ENCODE results near the gene ST3GAL3. TPM values are rescaled to one million over a fixed set of nuclear protein-coding genes. Genes with fewer than 3 reads are reported as not detected.

Gene ST3GAL3
- total and polyA plus RNA-seq, 2 experiments from 2014 or later: 4.5 to 7.0 TPM

DNA sequence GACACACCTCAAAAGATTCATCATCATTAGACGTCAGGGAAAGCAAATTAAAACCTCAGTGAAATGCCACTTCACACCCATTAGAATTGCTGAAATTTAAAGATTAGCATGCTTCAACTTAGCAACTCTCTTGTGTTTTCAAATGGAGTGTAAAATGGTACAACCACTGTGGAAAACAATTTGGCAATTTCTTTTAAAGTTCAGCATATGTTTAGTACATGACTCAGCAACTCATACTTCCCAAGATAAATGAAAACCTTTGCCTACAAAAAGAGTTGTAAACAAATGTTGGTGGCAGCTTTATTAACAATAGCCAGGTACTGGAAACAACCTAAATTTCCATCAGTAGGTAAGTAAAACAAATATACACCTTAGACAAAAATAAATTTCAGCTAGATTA lies 42.7 kb downstream of the ST3GAL3 start:
- no peaks in the 10 kb centered on the region for H3K9me3 Mint-ChIP-seq
- peak overlapping the region; percentile 62; the same call in 1 of the 2 replicates for H3K27ac Mint-ChIP-seq
- no peaks in the 10 kb centered on the region for H3K36me3 ChIP-seq (ENCODE audit: insufficient read depth)
- no peaks in the 10 kb centered on the region for H4K20me1 ChIP-seq (replicated peaks; ENCODE audit: insufficient read depth)
- no peak overlapping the region for H3K4me3 Mint-ChIP-seq
- no peaks in the 10 kb centered on the region for H3F3A ChIP-seq (replicated peaks; ENCODE audit: low read depth)
- TF ChIP-seq, protein P1, sequence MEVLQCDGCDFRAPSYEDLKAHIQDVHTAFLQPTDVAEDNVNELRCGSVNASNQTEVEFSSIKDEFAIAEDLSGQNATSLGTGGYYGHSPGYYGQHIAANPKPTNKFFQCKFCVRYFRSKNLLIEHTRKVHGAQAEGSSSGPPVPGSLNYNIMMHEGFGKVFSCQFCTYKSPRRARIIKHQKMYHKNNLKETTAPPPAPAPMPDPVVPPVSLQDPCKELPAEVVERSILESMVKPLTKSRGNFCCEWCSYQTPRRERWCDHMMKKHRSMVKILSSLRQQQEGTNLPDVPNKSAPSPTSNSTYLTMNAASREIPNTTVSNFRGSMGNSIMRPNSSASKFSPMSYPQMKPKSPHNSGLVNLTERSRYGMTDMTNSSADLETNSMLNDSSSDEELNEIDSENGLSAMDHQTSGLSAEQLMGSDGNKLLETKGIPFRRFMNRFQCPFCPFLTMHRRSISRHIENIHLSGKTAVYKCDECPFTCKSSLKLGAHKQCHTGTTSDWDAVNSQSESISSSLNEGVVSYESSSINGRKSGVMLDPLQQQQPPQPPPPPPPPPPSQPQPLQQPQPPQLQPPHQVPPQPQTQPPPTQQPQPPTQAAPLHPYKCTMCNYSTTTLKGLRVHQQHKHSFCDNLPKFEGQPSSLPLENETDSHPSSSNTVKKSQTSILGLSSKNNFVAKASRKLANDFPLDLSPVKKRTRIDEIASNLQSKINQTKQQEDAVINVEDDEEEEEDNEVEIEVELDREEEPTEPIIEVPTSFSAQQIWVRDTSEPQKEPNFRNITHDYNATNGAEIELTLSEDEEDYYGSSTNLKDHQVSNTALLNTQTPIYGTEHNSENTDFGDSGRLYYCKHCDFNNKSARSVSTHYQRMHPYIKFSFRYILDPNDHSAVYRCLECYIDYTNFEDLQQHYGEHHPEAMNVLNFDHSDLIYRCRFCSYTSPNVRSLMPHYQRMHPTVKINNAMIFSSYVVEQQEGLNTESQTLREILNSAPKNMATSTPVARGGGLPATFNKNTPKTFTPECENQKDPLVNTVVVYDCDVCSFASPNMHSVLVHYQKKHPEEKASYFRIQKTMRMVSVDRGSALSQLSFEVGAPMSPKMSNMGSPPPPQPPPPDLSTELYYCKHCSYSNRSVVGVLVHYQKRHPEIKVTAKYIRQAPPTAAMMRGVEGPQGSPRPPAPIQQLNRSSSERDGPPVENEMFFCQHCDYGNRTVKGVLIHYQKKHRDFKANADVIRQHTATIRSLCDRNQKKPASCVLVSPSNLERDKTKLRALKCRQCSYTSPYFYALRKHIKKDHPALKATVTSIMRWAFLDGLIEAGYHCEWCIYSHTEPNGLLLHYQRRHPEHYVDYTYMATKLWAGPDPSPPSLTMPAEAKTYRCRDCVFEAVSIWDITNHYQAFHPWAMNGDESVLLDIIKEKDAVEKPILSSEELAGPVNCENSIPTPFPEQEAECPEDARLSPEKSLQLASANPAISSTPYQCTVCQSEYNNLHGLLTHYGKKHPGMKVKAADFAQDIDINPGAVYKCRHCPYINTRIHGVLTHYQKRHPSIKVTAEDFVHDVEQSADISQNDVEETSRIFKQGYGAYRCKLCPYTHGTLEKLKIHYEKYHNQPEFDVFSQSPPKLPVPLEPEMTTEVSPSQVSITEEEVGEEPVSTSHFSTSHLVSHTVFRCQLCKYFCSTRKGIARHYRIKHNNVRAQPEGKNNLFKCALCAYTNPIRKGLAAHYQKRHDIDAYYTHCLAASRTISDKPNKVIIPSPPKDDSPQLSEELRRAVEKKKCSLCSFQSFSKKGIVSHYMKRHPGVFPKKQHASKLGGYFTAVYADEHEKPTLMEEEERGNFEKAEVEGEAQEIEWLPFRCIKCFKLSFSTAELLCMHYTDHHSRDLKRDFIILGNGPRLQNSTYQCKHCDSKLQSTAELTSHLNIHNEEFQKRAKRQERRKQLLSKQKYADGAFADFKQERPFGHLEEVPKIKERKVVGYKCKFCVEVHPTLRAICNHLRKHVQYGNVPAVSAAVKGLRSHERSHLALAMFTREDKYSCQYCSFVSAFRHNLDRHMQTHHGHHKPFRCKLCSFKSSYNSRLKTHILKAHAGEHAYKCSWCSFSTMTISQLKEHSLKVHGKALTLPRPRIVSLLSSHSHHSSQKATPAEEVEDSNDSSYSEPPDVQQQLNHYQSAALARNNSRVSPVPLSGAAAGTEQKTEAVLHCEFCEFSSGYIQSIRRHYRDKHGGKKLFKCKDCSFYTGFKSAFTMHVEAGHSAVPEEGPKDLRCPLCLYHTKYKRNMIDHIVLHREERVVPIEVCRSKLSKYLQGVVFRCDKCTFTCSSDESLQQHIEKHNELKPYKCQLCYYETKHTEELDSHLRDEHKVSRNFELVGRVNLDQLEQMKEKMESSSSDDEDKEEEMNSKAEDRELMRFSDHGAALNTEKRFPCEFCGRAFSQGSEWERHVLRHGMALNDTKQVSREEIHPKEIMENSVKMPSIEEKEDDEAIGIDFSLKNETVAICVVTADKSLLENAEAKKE (CRISPR knock-in tag; IDR thresholded peaks at IDR 0.05): no peak
- TF ChIP-seq, protein P2, sequence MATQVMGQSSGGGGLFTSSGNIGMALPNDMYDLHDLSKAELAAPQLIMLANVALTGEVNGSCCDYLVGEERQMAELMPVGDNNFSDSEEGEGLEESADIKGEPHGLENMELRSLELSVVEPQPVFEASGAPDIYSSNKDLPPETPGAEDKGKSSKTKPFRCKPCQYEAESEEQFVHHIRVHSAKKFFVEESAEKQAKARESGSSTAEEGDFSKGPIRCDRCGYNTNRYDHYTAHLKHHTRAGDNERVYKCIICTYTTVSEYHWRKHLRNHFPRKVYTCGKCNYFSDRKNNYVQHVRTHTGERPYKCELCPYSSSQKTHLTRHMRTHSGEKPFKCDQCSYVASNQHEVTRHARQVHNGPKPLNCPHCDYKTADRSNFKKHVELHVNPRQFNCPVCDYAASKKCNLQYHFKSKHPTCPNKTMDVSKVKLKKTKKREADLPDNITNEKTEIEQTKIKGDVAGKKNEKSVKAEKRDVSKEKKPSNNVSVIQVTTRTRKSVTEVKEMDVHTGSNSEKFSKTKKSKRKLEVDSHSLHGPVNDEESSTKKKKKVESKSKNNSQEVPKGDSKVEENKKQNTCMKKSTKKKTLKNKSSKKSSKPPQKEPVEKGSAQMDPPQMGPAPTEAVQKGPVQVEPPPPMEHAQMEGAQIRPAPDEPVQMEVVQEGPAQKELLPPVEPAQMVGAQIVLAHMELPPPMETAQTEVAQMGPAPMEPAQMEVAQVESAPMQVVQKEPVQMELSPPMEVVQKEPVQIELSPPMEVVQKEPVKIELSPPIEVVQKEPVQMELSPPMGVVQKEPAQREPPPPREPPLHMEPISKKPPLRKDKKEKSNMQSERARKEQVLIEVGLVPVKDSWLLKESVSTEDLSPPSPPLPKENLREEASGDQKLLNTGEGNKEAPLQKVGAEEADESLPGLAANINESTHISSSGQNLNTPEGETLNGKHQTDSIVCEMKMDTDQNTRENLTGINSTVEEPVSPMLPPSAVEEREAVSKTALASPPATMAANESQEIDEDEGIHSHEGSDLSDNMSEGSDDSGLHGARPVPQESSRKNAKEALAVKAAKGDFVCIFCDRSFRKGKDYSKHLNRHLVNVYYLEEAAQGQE (IDR thresholded peaks at IDR 0.05; ENCODE audit: unreplicated experiment): no peak
- TF ChIP-seq EZH2 (IDR thresholded peaks at IDR 0.05; ENCODE audit: low read depth, unreplicated experiment) (no peak), STAT1 (IDR thresholded peaks at IDR 0.05; ENCODE audit: unreplicated experiment) (no peak), POLR2AphosphoS5 (IDR thresholded peaks at IDR 0.05; ENCODE audit: low read depth) (no peak), ZNF114 (CRISPR knock-in tag; IDR thresholded peaks at IDR 0.05) (no peak), EZH2phosphoT487 (IDR thresholded peaks at IDR 0.05; ENCODE audit: unreplicated experiment) (no peak), CREB1 (CRISPR knock-in tag; IDR thresholded peaks at IDR 0.05; ENCODE audit: low read depth) (no peak), ZNF331 (CRISPR knock-in tag; IDR thresholded peaks at IDR 0.05; ENCODE audit: low read depth) (no peak), JUNB (IDR thresholded peaks at IDR 0.05; ENCODE audit: unreplicated experiment) (no peak), CTCF (conservative IDR thresholded peaks at IDR 0.05; ENCODE audit: low read depth in 2 of 2) (no peak), NANOG (IDR thresholded peaks at IDR 0.05; ENCODE audit: borderline replicate concordance) (no peak)
- TF ChIP-seq, protein P3, sequence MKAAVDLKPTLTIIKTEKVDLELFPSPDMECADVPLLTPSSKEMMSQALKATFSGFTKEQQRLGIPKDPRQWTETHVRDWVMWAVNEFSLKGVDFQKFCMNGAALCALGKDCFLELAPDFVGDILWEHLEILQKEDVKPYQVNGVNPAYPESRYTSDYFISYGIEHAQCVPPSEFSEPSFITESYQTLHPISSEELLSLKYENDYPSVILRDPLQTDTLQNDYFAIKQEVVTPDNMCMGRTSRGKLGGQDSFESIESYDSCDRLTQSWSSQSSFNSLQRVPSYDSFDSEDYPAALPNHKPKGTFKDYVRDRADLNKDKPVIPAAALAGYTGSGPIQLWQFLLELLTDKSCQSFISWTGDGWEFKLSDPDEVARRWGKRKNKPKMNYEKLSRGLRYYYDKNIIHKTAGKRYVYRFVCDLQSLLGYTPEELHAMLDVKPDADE (IDR thresholded peaks at IDR 0.05): no peak
- no peaks in the 10 kb centered on the region for H3K9me2 ChIP-seq (ENCODE audit: insufficient read depth)
- no peaks in the 10 kb centered on the region for H3K27me3 Mint-ChIP-seq (ENCODE audit: insufficient read depth, low read depth, poor library complexity)
- no peaks in the 10 kb centered on the region for H3K79me2 ChIP-seq (replicated peaks; ENCODE audit: insufficient read depth)
- no peak overlapping the region for H3K4me3 ChIP-seq
- ATAC-seq: no peak
- no peak overlapping the region for H3K27ac ChIP-seq (ENCODE audit: low read depth)
- no peak overlapping the region for H3K4me2 ChIP-seq
- no peak for DNase-seq (ENCODE audit: low spot score)
- no peak overlapping the region for H2AFZ ChIP-seq
- no peaks in the 10 kb centered on the region for H3K27me3 ChIP-seq (ENCODE audit: insufficient read depth)
- H3K36me3 Mint-ChIP-seq (ENCODE audit: low read depth): no peaks in the 10 kb centered on the region
- no peaks in the 10 kb centered on the region for H3K4me1 Mint-ChIP-seq
- no peaks in the 10 kb centered on the region for H3K4me1 ChIP-seq (ENCODE audit: insufficient read depth)

Data from GM23338 (cell line).